Testis (tissue), 3 donors: ENCODE measurements around the gene ZNF337. TPM values are rescaled to one million over a fixed set of nuclear protein-coding genes. Genes with fewer than 3 reads are reported as not detected.

Experiments
- polyA plus RNA-seq: library from polyadenylated mRNA; stranded (reverse); fragments of 350-450 nt; fragmentation: Illumina TruSeq; extraction: RNeasy Lipid Tissue Mini Kit (QIAGEN cat#74804); gene quantifications from one replicate; pipeline ENCODE4 v1.2.3, GENCODE V29; 2014; ENCODE audit warnings: low read depth, low replicate concordance; ENCODE audit not compliant: insufficient read depth
- small RNA-seq, 2 donors: library from RNA; depleted of rRNA; stranded (forward); fragments of <200 nt; gene quantifications; one replicate each; pipeline ENCODE3, GENCODE V24; 2016
- total RNA-seq, 2 donors: library from RNA; depleted of rRNA; stranded (reverse); fragments of >200 nt; gene quantifications; one replicate each; pipeline ENCODE4 v1.2.3, GENCODE V29; 2016

ZNF337 gene
- total and polyA plus RNA-seq, 3 donors from 2014 or later: 11.3 to 21.4 (median 19.9) TPM

Small RNAs within 50 kb of the gene (small RNA-seq; reads per million reads assigned to genes)
- 0 reads per million in 2 donors for gene RN7SL594P

Other genes with a start within 250 kb of the ZNF337 start
- 10 to 100 TPM; 32.8 to 33.4 TPM for gene NINL, start 111.3 kb downstream of the ZNF337 start, total RNA-seq
- 17.9 TPM for gene NINL, start 111.3 kb downstream of the ZNF337 start, polyA plus RNA-seq
- gene NANP, start 72.8 kb downstream of the ZNF337 start, total RNA-seq: 1 to 10 TPM; 6.3 to 6.9 TPM
- gene NANP, start 72.8 kb downstream of the ZNF337 start, polyA plus RNA-seq: 4.4 TPM